T-helper 1 cell treated with Interleukin-12 subunit alpha and Interleukin-12 subunit beta and Interleukin-4 antibody, amounts not matched to agents 30 μg/mL and 1 μg/mL, for 36 hours (primary cell): ENCODE measurements around the gene UBQLN4.

ENCODE experiments used
- H3K27ac Mint-ChIP-seq: one replicate; pipeline ENCODE4 v1.8.0; 2021; ENCODE audit warnings: mild to moderate bottlenecking, mixed read lengths
- H3K27me3 Mint-ChIP-seq: one replicate; pipeline ENCODE4 v1.8.0; 2021; ENCODE audit warnings: low read depth, mixed read lengths
- H3K36me3 Mint-ChIP-seq: one replicate; pipeline ENCODE4 v1.8.0; 2021; ENCODE audit warnings: low read depth, mixed read lengths
- H3K4me1 Mint-ChIP-seq: one replicate; pipeline ENCODE4 v1.8.0; 2021; ENCODE audit warnings: low read depth, mixed read lengths
- H3K4me3 Mint-ChIP-seq: one replicate; pipeline ENCODE4 v1.8.0; 2021; ENCODE audit warnings: mild to moderate bottlenecking, moderate library complexity, mixed read lengths
- H3K9me3 Mint-ChIP-seq: one replicate; pipeline ENCODE4 v1.8.0; 2021; ENCODE audit warnings: mixed read lengths

UBQLN4 gene

GRCh38 chr1:156001021-156001661 lies 52.5 kb downstream of the UBQLN4 start:
- Mint-ChIP-seq H3K4me3 (no peak overlapping the region), H3K4me1 (peaks cover 18% of the 10 kb centered on the region), H3K27me3 (no peaks in the 10 kb centered on the region), H3K27ac (no peak overlapping the region), H3K9me3 (no peaks in the 10 kb centered on the region), H3K36me3 (no peaks in the 10 kb centered on the region)

- Mint-ChIP-seq H3K4me3 (no peak overlapping the region), H3K27me3 (no peaks in the 10 kb centered on the region)
Measured at GRCh38 chr1:155999964-156000363, 53.6 kb downstream of the UBQLN4 start.

GRCh38 chr1:155996166-155996565 lies 57.4 kb downstream of the UBQLN4 start:
- Mint-ChIP-seq H3K27me3 (no peaks in the 10 kb centered on the region), H3K4me1 (peaks cover 9% of the 10 kb centered on the region), H3K36me3 (no peaks in the 10 kb centered on the region), H3K27ac (peak overlapping the region; percentile 34), H3K4me3 (no peak overlapping the region), H3K9me3 (no peaks in the 10 kb centered on the region)

More at GRCh38 chr1:155999964-156000363, 53.6 kb downstream of the UBQLN4 start:
- Mint-ChIP-seq H3K27ac (no peak overlapping the region), H3K36me3 (no peaks in the 10 kb centered on the region), H3K4me1 (peaks cover 17% of the 10 kb centered on the region), H3K9me3 (no peaks in the 10 kb centered on the region)

GRCh38 chr1:155993595-155993994 lies 60.0 kb downstream of the UBQLN4 start:
- Mint-ChIP-seq H3K4me3 (no peak overlapping the region), H3K9me3 (no peaks in the 10 kb centered on the region), H3K36me3 (no peaks in the 10 kb centered on the region), H3K27me3 (no peaks in the 10 kb centered on the region), H3K27ac (peak overlapping the region; percentile 14), H3K4me1 (peaks cover 26% of the 10 kb centered on the region)

- no peaks in the 10 kb centered on the region for H3K27me3 Mint-ChIP-seq
- peaks cover 18% of the 10 kb centered on the region for H3K4me1 Mint-ChIP-seq
- H3K9me3 Mint-ChIP-seq: no peaks in the 10 kb centered on the region
- no peaks in the 10 kb centered on the region for H3K36me3 Mint-ChIP-seq
- no peak overlapping the region for H3K27ac Mint-ChIP-seq
- no peak overlapping the region for H3K4me3 Mint-ChIP-seq
Measured at GRCh38 chr1:155990005-155990739, 63.4 kb downstream of the UBQLN4 start.

- Mint-ChIP-seq H3K27ac (no peak overlapping the region), H3K27me3 (no peaks in the 10 kb centered on the region), H3K4me1 (peaks cover 18% of the 10 kb centered on the region), H3K4me3 (no peak overlapping the region), H3K36me3 (no peaks in the 10 kb centered on the region), H3K9me3 (no peaks in the 10 kb centered on the region)
Measured at GRCh38 chr1:155989242-155990004, 64.2 kb downstream of the UBQLN4 start.
